PFSK-1 (cell line): ENCODE data around the gene ATP1B2.

Source experiments
- FOXP2 ChIP-seq: optimal IDR thresholded peaks from 2 replicates; pipeline ENCODE3; 2011; ENCODE audit warnings: borderline replicate concordance, control low read depth, inconsistent platforms; ENCODE audit not compliant: insufficient read depth; ENCODE audit errors: extremely low read length, extremely low read depth
- POLR2AphosphoS5 ChIP-seq: IDR thresholded peaks from 2 replicates; pipeline ENCODE4 v1.6.1; 2012; ENCODE audit warnings: low read depth, mild to moderate bottlenecking, control low read depth, low read length, moderate library complexity
- REST ChIP-seq, 2 experiments: IDR thresholded peaks; 2 replicates each; pipeline versions ENCODE4 v1.6.1 to v1.8.0; 2011 to 2012; ENCODE audit warnings: low read depth in 2 of 2, low read length in 2 of 2, control low read depth in 1 of 2, inconsistent platforms in 1 of 2, mild to moderate bottlenecking in 1 of 2, moderate library complexity in 1 of 2; ENCODE audit not compliant: insufficient read depth in 1 of 2
- SIN3A ChIP-seq: IDR thresholded peaks from 2 replicates; pipeline ENCODE4 v1.6.1; 2012; ENCODE audit warnings: mild to moderate bottlenecking, low read length, moderate library complexity, borderline replicate concordance; ENCODE audit not compliant: insufficient read depth
- TAF1 ChIP-seq: IDR thresholded peaks from 2 replicates; pipeline ENCODE4 v1.6.1; 2012; ENCODE audit warnings: low read length, control low read depth, borderline replicate concordance; ENCODE audit not compliant: insufficient read depth

ATP1B2 gene

GRCh38 chr17:7647018-7647417, 3.7 kb upstream of the ATP1B2 start:
- no peak for TF ChIP-seq SIN3A
- TF ChIP-seq REST (IDR thresholded peaks at IDR 0.05; ENCODE audit: insufficient read depth in 1 of 2, low read depth in 2 of 2, low read length in 2 of 2), result no peak
- TF ChIP-seq TAF1, result no peak
- TF ChIP-seq FOXP2, result no peak
- no peak for TF ChIP-seq POLR2AphosphoS5

DNA sequence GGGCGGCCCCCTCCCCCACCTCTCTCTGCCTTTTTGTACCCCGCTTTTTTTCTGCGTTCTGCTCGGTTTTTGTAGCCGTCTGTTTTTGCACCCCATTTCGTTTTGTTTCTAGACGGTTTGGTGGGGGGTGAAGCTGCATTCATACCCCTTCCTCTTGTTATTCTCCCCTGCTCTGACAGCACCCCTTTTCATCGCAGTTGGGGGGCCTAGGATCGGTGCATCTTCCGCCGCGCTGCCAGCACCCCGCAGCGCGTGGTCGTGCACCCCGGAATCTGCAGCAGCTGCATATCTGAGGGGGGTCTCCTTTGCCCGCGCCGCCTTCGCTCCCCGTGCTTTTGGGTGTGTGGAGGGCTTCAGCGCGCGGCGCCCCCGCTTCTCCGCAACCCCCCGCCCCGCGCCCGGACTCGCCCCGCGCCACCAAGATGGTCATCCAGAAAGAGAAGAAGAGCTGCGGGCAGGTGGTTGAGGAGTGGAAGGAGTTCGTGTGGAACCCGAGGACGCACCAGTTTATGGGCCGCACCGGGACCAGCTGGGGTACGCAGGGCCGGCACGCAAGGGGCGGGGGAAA, 455 bp downstream of the ATP1B2 start:
- TF ChIP-seq REST (IDR thresholded peaks at IDR 0.05; ENCODE audit: insufficient read depth in 1 of 2, low read depth in 2 of 2, low read length in 2 of 2) (no peak), POLR2AphosphoS5 (no peak), SIN3A (no peak), FOXP2 (no peak), TAF1 (no peak)

DNA sequence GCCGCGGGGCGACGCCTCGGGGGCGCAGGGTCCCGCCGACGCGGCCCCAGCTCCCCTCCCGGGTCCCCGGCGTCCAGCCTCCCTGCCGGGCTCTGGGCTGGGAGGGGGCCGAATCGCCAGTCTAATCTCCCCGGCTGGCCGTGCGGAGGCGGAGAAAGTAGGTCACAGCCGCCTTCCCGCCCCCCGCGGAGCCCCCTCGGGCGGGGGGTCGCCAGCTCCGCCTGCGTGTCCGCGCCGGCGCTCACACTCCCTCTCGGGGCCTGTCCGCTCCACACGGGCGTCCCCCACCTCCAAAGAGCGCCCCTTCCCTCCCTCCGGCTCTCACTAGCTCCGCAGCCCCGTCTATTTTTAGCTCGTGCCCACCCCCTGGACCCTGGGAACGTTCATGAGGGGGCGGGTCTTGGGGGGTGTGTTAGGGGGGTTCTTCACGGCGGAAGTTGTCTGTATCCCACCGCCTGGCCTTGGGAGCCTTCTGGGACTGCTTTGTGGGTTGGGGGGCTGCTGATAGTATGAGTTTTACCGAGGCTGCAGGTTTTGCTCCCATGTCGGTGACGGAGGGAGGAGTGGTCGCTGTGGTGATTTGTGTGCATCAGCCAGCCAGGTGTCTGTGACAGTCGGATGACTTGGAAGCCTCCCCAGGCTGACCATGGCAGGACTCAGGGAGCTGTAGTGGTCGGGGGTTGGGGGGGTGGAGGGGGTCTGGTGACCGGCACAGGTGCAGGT, 1.1 kb downstream of the ATP1B2 start:
- TF ChIP-seq REST (IDR thresholded peaks at IDR 0.05; ENCODE audit: insufficient read depth in 1 of 2, low read depth in 2 of 2, low read length in 2 of 2) (no peak), FOXP2 (no peak)

DNA sequence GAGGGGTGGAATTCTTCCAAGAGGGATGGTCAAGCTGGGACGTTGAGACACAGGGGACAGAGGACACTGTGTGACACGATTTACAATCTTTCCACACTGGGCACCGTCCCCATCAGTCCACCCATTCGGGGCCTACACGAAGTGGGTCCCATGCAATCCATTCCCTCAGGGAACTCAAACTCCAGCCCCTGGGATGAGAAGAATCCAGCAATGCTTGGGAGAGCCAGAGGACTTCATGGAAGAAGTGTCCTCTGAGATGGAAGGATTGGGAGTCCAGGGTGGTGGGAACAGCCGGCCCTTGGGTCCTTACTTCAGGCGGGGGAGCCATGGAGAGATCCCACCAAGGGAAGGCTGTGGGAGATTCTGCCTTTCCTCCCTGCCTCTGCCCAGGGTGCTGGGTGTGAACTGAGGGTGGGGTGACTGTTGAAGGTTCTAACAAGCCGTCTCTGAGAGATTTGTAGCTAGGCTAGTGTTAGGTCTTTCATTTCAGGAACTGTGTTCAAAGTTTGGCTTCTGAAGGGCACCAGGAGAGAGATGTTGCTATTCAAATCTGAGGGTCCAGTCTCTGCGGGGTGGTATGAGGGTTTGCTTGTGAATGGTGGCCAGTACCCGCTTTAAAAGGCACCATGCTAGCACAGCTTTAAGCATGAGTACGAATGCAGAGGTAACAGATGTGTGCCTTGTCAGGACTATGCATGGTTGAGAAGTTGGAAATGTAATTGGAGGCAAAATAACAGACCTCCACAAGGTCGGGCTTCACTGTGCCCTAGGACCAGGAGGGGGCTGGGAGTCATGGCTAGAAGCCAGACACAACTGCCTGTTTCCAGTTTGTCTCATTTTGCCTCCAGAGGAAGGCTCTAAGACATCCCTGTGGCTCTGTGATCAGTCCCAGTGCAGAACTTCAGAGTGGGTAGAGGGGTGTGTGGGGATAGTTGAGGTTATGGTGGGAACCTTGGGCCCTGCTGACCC, 1.9 kb downstream of the ATP1B2 start:
- TF ChIP-seq FOXP2 (no peak), REST (IDR thresholded peaks at IDR 0.05; ENCODE audit: insufficient read depth in 1 of 2, low read depth in 2 of 2, low read length in 2 of 2) (no peak), TAF1 (no peak), POLR2AphosphoS5 (no peak), SIN3A (no peak)
